Keratinocyte (primary cell): Measurements from ENCODE around the gene JAG2. TPM values are rescaled to one million over a fixed set of nuclear protein-coding genes. Genes with fewer than 3 reads are reported as not detected.

Source experiments
- DNase-seq: peaks from one replicate; pipeline ENCODE4 v3.0.0-alpha.2; 2011; ENCODE audit warnings: low read depth, missing footprints, low spot score
- FAIRE-seq: peaks from 2 replicates; lab custom pipeline; 2011; peaks lifted over from hg19 to GRCh38; lab: Jason Lieb, UNC
- H2AFZ ChIP-seq: 2 replicates; pipeline ENCODE4 v1.6.0; 2012; ENCODE audit warnings: low read length, control low read depth, inconsistent platforms; ENCODE audit not compliant: control insufficient read depth
- H3K27ac ChIP-seq: 2 replicates; pipeline ENCODE4 v1.5.1; 2011; ENCODE audit warnings: low read length; ENCODE audit not compliant: control insufficient read depth, insufficient read depth
- H3K27me3 ChIP-seq: 3 replicates; pipeline ENCODE4 v1.6.0; 2011; ENCODE audit warnings: low read length; ENCODE audit not compliant: control insufficient read depth, insufficient read depth; ENCODE audit errors: extremely low read depth
- H3K36me3 ChIP-seq, 2 experiments: 2 replicates in 1 of 2; 3 replicates in 1 of 2; pipeline ENCODE4 v1.5.1; 2011; ENCODE audit warnings: low read length in 2 of 2, mild to moderate bottlenecking in 1 of 2; ENCODE audit not compliant: control insufficient read depth in 2 of 2, insufficient read depth in 2 of 2; ENCODE audit errors: extremely low read depth in 1 of 2
- H3K4me1 ChIP-seq: 3 replicates; pipeline ENCODE4 v1.5.1; 2011; ENCODE audit warnings: low read length; ENCODE audit not compliant: control insufficient read depth, insufficient read depth; ENCODE audit errors: extremely low read depth
- H3K4me2 ChIP-seq: 3 replicates; pipeline ENCODE4 v1.6.0; 2011; ENCODE audit warnings: low read depth, low read length; ENCODE audit not compliant: control insufficient read depth, insufficient read depth; ENCODE audit errors: extremely low read depth
- H3K4me3 ChIP-seq, 3 experiments: fragments of 200-600 bp in 1 of 3; sonication (generic) in 1 of 3; 2 replicates in 2 of 3; 3 replicates in 1 of 3; pipeline ENCODE4 v1.5.1; 2011 to 2016; ENCODE audit warnings: low read length in 3 of 3, mild to moderate bottlenecking in 3 of 3, control low read depth in 2 of 3, inconsistent platforms in 1 of 3, low read depth in 1 of 3, mixed read lengths in 1 of 3, mixed run types in 1 of 3, moderate library complexity in 1 of 3; ENCODE audit not compliant: control insufficient read depth in 2 of 3, insufficient read depth in 2 of 3; ENCODE audit errors: extremely low read depth in 1 of 3
- H3K79me2 ChIP-seq: 2 replicates; pipeline ENCODE4 v1.6.0; 2012; ENCODE audit warnings: low read length; ENCODE audit not compliant: control insufficient read depth, insufficient read depth
- H3K9ac ChIP-seq: 3 replicates; pipeline ENCODE4 v1.6.0; 2011; ENCODE audit warnings: low read length; ENCODE audit not compliant: control insufficient read depth, insufficient read depth; ENCODE audit errors: extremely low read depth
- H3K9me1 ChIP-seq: 3 replicates; pipeline ENCODE4 v1.6.0; 2011; ENCODE audit warnings: low read length; ENCODE audit not compliant: control insufficient read depth, insufficient read depth; ENCODE audit errors: extremely low read depth
- H3K9me3 ChIP-seq: 2 replicates; pipeline ENCODE4 v1.5.1; 2012; ENCODE audit warnings: low read depth, low read length; ENCODE audit not compliant: control insufficient read depth
- H4K20me1 ChIP-seq: 3 replicates; pipeline ENCODE4 v1.6.0; 2011; ENCODE audit warnings: low read length; ENCODE audit not compliant: control insufficient read depth, insufficient read depth; ENCODE audit errors: extremely low read depth
- CTCF ChIP-seq, 3 experiments: IDR thresholded peaks in 1 of 3; conservative IDR thresholded peaks in 1 of 3; optimal IDR thresholded peaks in 1 of 3; 2 replicates in 2 of 3; 3 replicates in 1 of 3; pipeline versions ENCODE3 to v1.5.1; 2011; ENCODE audit warnings: low read length in 3 of 3, mild to moderate bottlenecking in 3 of 3, moderate library complexity in 2 of 3, control low read depth in 1 of 3, inconsistent platforms in 1 of 3; ENCODE audit not compliant: insufficient read depth in 2 of 3; ENCODE audit errors: extremely low read depth in 1 of 3
- EZH2 ChIP-seq: IDR thresholded peaks from one replicate; pipeline ENCODE4 v1.6.1; 2012; ENCODE audit warnings: inconsistent platforms, mild to moderate bottlenecking, low read length, moderate library complexity
- dilution Hi-C: fragments of 300-500 bp; cut with MboI; formaldehyde crosslinking; loops from one replicate; pipeline ENCODE4 v1.7.0; 2020; ENCODE audit warnings: low sequenced_read_pairs; ENCODE audit not compliant: extremely low pct_ligation_motif_present
- polyA plus RNA-seq, 5 experiments: library from polyadenylated mRNA; depleted of rRNA in 3 of 5; stranded (reverse) in 3 of 5; stranded (forward) in 1 of 5; unstranded in 1 of 5; fragments of >200 nt; gene quantifications; 1 replicate in 1 of 5; 2 replicates in 3 of 5; 3 replicates in 1 of 5; pipeline versions ENCODE4 v1.2.1 to v1.2.3, GENCODE V29; 2011 to 2012; ENCODE audit warnings: missing spikeins in 2 of 5, low read depth in 1 of 5, low replicate concordance in 1 of 5

JAG2 gene
- polyA plus RNA-seq, 1 donor (not counting 4 experiments of a cell fraction or from before 2014, with no cell fraction given), result 28.3 TPM

- H3K9me1 ChIP-seq, result no peaks in the 10 kb centered on the region
- H3K4me1 ChIP-seq, result no peaks in the 10 kb centered on the region
- no peak for TF ChIP-seq CTCF (optimal IDR thresholded peaks at IDR 0.05 in 1 of 3, IDR thresholded peaks at IDR 0.05 in 1 of 3, conservative IDR thresholded peaks at IDR 0.05 in 1 of 3; ENCODE audit: extremely low read depth in 1 of 3, insufficient read depth in 2 of 3, low read length in 3 of 3)
- no peak for TF ChIP-seq EZH2
- H3K4me2 ChIP-seq, result no peak overlapping the region
- no peak overlapping the region for H3K4me3 ChIP-seq
- H2AFZ ChIP-seq, result no peak overlapping the region
- H4K20me1 ChIP-seq, result peaks cover 24% of the 10 kb centered on the region
- dilution Hi-C loops, result no loop called here
- no peak overlapping the region for H3K27ac ChIP-seq
- DNase-seq (no peak), FAIRE-seq (no peak)
- no peaks in the 10 kb centered on the region for H3K27me3 ChIP-seq
- H3K79me2 ChIP-seq, result peaks cover 40% of the 10 kb centered on the region
- H3K9ac ChIP-seq, result no peak overlapping the region
- H3K36me3 ChIP-seq, result peaks cover 10 to 14% of the 10 kb centered on the region in 2 experiments
- H3K9me3 ChIP-seq, result no peaks in the 10 kb centered on the region
These were observed 12.7 kb downstream of the JAG2 start for GRCh38 chr14:105155681-105156413.

GRCh38 chr14:105155071-105155651, 13.4 kb downstream of the JAG2 start:
- no peaks in the 10 kb centered on the region for H3K9me1 ChIP-seq
- TF ChIP-seq CTCF (optimal IDR thresholded peaks at IDR 0.05 in 1 of 3, IDR thresholded peaks at IDR 0.05 in 1 of 3, conservative IDR thresholded peaks at IDR 0.05 in 1 of 3; ENCODE audit: extremely low read depth in 1 of 3, insufficient read depth in 2 of 3, low read length in 3 of 3) (no peak), EZH2 (no peak)
- no peaks in the 10 kb centered on the region for H3K27me3 ChIP-seq
- peaks cover 33% of the 10 kb centered on the region for H3K79me2 ChIP-seq
- H3K27ac ChIP-seq, result no peak overlapping the region
- H2AFZ ChIP-seq, result no peak overlapping the region
- H3K9ac ChIP-seq, result no peak overlapping the region
- H4K20me1 ChIP-seq, result peaks cover 24% of the 10 kb centered on the region
- no peaks in the 10 kb centered on the region for H3K4me1 ChIP-seq
- peaks cover 10 to 17% of the 10 kb centered on the region in 2 experiments for H3K36me3 ChIP-seq
- no peak overlapping the region for H3K4me3 ChIP-seq
- H3K9me3 ChIP-seq, result no peaks in the 10 kb centered on the region
- DNase-seq (no peak), FAIRE-seq (no peak)
- H3K4me2 ChIP-seq, result no peak overlapping the region
- dilution Hi-C loops, result no loop called here
